Measurements from ENCODE around the gene STX18.
"Not testable (repeated sequence)": the region's sequence is repeated elsewhere in the genome, so short reads cannot be mapped to it uniquely, and the experiment has no call there.

The STX18 gene

DNA sequence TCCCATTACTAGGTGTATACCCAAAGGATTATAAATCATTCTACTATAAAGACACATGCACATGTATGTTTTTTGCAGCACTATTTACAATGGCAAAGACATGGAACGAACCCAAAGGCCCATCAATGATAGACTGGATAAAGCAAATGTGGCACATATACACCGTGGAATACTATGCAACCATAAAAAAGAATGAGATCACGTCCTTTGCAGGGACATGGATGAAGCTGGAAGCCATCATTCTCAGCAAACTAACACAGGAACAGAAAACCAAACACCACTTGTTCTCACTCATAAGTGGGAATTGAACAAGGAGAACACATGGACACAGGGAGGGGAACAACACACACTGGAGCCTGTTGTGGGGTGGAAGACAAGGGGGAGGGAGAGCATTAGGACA is 31.2 kb downstream of the STX18 start:
- DNase-seq (ENCODE audit: low read depth in 2 of 2): not testable (repeated sequence)

DNA sequence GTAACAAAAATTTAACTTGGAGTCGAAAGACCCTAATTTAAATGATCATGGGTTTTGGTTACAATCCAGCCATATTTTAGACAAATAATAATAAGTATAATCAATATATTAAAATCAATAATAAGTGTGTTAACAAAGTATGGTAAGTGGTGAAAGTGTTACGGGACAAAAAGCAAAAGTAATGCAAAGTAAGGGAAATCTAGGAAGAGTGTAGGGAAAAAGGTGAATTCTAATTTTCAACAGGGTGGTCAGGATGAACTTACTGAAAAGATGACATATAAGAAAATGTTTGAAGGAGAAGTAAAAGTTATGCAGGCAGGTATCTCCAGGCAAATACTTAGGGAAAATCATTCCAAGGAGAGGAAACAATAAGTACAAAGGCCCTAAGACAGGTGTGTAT is 32.3 kb downstream of the STX18 start:
- no peak for DNase-seq (ENCODE audit: low read depth in 2 of 2)

DNA sequence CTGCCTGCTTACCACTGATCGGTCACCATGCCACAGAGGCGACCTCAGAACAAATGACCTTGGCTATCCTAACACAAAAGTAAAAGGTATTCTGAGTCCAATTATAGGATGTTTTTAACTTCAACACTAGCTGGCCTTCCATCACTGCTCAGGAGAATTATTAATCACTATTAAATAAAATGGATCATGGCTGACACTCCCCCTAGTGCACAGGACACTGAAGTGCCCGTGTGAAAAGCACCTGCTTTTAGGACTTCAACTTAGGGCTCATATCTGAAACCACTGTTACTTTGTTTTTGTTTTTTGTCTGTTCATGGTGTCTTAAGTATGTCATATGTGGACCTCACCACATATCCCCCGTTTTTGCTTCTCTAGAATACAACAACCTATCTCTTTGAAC is 33.9 kb downstream of the STX18 start:
- no peak for DNase-seq (ENCODE audit: low read depth in 2 of 2)

DNA sequence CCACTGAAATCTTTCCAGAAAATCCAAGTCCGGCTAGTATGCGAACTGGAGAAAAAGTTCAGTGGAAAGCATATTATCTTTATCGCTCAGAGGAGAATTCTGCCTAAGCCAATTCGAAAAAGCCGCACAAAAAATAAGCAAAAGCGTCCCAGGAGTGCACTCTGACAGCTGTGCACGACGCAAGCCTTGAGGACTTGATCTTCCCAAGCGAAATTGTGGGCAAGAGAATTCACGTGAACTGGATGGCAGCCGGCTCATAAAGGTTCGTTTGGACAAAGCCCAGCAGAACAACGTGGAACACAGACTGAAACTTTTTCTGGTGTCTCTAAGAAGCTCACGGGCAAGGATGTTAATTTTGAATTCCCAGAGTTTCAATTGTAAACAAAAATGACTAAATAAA is 34.4 kb downstream of the STX18 start:
- no peak for DNase-seq (ENCODE audit: low read depth in 2 of 2)

DNA sequence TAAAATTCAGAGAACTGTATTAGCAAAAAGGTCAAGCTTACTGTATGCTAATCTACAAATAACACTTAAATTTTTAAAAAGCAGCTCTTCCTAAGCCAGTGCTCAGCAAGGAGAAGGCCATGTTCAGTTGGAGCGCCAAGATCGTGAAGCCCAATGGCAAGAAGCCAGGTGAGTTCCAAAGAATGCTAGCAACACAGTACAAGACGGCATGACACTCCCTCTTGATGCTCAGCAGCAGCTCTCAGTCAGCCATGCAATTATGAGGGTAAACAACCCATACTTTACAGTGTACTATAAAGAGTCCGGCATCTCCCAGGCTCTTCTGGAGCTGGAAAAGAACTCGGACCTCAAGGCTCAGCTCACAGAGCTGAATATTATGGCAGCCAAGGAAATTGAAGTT is 34.9 kb downstream of the STX18 start:
- DNase-seq (ENCODE audit: low read depth in 2 of 2): no peak

DNA sequence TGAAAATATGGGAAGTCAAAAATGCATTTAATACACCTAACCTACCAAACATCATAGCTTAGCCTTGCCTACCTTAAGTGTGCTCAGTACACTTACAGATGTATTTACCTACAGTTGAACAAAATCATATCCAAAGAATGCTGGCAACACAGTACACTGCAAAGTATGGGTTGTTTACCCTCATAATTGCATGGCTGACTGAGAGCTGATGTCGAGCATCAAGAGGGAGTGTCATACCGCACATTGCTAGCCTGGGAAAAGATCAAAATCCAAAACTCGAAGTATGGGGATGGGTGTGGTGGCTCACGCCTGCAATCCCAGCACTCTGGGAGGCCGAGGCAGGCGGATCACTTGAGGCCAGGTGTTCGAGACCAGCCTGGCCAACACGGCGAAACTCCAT is 36.6 kb downstream of the STX18 start:
- DNase-seq (ENCODE audit: low read depth in 2 of 2): not testable (repeated sequence)

DNA sequence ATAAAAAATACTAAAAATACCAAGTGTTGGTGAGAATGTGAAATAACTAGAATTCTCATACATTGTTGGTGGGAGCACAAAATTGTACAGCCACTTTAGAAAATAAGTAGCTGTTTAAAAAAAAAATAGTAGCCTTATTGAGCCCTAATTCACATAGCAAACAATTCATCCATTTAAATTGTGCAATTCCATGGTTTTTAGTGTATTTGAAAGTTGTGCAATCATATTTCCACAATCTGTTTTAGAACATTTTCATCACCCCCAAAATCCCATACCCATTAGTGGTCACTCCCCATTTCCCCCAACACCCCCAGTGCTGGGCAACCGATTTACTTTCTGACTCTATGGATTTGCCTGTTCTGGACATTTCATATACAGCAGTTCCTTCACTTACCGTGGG is 37.1 kb downstream of the STX18 start:
- DNase-seq (ENCODE audit: low read depth in 2 of 2): no peak

DNA sequence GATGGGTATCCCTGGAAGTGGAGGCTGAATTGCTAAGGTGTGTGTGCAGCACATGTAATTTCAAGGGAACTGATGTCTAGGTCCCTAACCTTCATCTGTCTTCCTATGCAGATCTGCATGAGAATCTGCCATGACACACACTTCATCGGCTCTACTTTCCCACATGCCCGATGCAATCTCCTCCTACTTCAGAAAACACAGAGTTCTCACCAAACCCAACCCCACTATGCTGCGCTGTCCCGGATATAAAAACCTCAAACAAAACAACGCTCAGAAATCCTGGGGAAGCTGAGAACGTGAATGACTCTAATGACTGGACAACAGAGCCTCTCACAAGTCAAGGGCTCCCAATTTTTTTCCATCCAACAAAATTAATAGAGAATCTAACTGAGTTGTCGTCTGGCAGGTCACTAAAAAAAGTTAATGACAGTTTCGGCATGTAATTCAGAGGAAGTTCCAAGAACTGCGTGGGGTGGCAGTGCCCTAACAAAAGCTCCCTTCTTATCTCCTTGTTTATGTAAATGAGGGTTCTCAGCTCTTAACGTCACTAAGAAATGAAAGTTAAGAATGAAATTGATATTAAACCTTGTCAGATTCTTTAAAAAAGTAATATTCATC is 39.0 kb downstream of the STX18 start:
- peak in 1 of 2 donors; percentile 14 for DNase-seq (ENCODE audit: low read depth in 2 of 2)

DNA sequence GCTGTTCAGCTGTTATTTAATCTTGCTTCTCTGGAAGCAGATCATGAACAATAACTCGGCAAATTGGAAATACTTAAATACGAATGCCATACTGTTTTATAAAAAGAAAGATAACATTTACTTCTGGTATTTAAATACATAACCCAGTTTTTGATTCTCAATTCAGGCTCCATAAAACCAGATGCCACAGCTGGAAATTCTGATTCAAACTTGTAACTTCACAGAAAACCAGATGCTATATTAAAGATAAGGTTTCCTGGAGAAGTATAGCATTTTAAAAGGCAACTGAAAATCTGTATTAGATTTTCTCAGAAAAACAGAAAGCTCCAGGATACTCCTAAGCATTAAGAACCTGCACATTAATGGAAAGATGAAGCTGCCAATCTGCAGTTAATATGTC is 40.2 kb downstream of the STX18 start:
- no peak for DNase-seq (ENCODE audit: low read depth in 2 of 2)

DNA sequence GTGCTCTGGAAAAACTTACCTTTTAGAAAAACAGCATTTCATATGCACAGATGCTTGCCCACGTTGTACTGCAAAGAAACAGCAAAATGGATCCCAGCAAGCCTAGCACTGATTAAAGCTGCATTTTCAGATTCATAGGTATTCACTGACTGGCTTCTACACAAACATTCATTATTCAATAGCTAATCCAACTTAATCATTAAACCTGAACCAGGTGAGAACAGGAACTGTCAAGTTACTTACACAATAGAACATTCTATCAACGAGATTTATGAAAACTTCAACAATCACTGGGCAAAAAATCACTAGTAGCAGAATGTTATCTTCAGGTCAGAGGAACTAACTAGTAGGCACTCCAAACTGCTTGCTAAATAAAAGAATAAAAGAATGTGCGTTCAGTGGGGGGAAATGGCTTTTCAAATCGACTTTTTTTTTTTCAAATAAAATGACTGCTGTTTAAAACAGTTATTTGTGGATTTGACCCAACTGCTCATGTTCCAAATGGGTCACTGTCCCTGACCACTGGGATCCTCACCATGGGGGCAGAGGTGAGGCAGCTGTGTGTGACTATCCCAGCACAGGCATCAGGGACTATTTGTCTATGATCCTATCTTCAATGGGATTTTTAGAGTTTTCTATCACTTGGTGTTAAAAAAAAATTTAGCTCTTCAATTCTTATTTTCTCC is 42.3 kb downstream of the STX18 start:
- no peak for DNase-seq (ENCODE audit: low read depth in 2 of 2)

DNA sequence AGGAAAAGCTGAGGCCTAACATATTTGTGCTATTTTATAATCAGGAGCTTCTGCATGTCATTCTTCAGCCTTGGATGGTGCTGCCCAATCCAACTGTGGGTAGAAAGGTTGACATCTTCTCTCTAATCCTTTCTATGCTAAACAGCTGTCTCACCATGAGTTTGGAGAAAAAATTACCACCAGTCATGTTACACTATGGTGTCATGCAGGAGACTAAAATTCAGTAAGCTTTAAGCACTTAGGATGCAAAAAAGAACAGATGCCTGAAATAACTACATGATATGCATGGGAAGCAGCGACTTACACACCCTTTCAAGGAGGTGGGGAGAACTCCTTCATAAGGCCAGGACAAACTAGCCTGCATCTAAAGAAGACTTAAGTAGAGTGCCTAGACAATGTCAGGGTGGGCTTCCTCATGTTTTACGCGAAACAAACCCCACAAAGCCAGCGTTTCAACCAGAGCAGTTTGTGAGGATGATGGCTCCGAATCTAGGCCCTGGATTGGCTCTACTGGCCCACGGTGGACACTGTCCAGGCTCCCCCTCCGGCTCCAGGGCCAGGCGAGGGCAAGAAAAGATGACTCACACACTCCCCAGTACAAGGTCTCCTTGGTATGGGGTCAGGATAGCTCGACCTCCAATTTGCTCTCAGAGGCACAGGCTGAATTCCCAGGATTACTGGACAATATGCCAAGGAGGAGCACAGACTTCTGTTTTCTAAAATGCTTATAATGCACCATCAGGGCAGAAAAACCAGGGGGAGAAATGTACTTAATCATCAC is 45.1 kb downstream of the STX18 start:
- no peak for DNase-seq (ENCODE audit: low read depth in 2 of 2)

DNA sequence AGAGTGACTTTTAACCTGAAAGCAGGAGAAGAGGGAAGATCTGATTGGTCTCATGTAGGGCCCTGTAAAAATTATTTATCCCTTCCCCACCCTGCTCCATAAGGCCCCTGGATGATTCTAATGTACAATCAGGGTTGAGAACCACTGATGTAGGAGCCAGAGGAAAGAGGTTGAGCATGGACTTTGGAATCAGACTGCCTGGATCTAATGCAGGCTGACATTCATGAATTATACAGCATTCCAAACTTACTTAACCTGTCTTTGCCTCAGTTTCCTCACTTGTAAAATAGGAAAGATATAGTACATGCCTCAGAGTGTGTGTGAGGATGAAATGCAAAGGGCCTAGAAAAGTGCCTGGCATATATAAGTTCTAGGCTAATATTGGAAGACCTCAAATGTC is 47.0 kb downstream of the STX18 start:
- no peak for DNase-seq (ENCODE audit: low read depth in 2 of 2)

DNA sequence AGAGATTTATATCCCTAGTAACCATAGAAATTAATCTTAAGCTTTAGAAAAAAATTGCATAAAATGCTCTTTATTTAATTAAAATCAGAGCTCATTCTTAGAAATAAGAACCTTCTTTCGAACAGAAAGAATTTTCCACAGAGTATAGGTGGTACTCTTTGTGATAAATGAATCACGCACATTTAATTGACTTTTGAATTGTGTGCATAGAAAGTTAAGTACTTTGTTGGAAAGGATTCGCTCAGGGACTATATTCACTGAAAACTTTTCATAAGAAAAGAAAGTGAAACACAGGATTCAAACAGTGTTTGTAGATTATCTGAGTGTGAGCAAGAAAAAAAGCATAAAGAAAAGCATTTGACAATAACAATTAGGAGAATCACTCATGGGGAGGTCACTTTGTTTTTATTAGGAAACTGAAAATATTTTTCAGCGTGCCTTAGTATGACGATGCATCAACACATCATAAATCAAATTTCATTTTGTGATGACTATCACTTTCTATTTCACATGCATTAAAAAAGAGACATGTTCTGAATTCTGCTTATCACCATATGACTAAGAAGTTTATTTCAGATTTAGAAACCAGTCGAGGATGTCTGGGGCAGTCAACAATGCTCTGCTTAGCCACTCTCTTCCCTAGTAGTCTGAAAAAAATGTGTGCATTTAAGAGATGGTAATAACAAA is 49.5 kb downstream of the STX18 start:
- no peak for DNase-seq (ENCODE audit: low read depth in 2 of 2)

DNA sequence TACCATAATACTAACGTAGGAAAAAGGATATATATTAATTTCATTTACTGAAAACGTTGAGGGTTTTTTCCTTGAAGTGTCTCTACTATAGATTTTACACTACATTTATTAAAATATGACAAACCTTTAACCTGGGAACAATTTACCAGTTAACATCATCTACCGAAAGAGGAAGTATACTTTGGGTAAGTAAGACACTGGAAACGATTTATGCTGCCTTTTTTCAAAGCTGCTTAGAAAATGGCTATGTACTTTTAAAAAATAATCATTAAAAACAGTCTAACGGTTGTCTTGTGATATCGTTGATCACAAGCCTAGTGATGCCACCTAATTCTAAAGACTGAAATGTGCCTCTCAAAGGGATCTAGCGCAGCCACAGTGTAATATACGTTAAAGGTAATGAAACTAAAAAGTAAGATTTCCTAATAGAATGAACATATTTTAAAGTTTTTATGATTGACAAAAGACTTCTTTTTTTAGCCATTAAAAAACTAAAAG is 50.4 kb downstream of the STX18 start:
- no peak for DNase-seq (ENCODE audit: low read depth in 2 of 2)

DNA sequence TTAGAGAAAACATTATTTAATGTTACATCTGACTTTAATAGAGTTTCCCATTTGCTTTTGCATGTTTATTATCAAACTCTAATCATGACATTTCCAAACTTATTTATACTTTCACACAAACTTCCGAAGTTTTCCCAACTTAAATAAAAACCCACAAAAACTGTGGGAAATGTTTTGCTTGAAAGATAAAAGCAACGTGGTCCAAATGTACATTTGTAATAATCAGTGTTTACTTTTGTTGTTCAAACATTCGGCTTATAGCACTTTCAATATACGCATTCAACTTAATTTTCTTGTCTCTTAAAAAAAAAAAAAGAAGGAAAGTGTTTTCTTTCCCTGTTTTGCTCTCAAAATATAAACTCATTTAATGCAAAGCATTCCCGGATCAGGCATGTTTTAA is 51.0 kb downstream of the STX18 start:
- DNase-seq (ENCODE audit: low read depth in 2 of 2): no peak

DNA sequence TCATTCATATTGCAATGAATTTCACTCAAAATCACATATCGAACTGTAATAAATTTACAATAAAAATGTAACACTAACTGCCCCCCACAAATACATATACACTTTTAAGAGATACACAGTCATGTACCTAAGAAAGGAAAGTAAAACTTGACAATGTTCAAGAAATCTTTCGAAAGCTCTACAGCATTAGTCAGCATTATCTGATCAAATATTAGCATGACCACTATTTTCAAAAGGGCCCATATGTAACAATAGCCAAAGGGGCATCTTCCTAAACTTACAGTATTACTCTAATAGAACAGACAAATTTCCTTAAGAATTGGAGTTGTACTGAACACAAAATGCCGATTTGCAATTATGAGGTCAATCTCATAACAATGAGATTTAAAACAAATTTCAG is 51.8 kb downstream of the STX18 start:
- DNase-seq (ENCODE audit: low read depth in 2 of 2): no peak

DNA sequence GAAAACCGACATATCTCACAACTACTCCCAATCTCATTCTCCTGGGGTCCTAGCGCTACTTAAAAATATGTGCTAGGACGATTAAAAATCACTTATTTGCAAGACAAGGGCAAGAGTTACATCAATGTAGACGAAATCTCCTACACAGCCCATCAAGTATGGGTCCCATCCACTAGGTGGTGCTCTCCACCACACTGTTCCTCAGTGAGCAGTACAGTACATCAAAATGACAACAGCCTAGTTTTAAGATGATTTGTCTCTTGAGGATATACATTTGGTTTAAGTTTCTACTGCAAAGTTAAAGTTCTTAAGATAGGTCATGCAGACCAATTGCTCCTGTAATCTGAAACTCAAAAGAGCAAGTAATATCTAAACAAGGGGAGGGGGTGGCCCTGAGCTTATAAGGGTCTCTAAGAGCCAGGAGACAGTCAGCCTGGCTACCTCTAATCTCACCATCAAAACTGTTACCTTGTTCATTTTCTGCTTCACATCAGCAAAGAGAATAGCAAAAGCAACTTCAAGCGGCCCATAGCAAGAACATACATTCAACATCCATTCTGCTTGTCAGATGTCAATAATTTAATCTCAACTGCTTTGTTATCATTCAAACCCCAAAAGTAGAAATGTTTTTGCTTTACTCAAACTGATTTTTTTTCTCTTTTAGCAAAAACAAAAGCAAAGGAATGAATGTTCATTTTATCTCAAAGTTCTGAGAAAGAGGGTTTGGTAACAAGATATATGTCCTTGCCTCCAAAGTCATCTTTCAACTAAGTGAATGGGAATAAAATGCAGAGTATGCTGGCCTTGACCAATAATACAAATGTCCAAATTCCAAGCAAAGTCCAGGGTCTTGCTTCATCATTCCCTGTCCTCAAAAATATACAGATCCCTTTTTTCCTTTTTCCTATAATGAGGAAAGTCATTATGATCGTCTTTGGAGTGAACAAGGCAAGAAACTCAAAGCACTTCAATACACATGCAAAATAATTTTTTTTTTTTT is 53.1 kb downstream of the STX18 start:
- peak; percentile 13 to 36 for DNase-seq (ENCODE audit: low read depth in 2 of 2)

DNA sequence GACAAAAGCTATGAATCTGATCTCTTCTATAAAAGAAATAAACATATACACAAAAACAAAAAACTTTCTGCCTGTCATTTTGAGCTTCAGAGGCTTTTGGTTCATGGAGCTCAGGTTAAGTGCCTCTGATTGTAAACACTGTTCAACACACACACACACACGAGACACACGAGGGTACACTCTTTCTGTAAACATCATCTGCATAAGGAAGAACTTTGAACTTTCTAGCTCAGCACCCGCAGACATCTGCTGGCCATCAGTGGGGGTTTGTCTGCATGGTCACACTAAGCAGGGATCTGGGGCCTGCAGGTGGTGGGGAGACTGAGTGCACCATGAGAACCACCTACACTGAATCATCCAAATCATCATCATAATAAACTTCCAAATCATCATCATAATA is 54.9 kb downstream of the STX18 start:
- DNase-seq (ENCODE audit: low read depth in 2 of 2): no peak

DNA sequence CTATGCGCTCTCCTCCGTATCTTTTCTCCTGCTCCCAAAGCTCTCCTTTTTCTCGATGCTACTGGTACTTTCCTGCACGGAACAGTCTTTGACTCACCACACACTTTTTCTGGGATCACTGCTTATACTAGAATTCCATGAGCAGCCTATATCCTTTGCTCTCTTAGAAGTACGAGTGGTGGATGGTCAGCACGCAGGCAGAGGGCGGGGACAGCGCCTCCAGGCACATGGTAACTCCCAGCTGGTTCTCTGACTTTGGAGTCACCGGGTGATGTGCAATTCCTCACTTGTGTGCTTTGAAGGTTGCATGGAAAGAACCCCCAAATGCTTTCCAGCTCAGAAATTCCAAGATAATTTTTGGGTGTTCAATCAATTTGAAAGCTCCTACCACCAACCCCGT is 56.0 kb downstream of the STX18 start:
- no peak for DNase-seq (ENCODE audit: low read depth in 2 of 2)

DNA sequence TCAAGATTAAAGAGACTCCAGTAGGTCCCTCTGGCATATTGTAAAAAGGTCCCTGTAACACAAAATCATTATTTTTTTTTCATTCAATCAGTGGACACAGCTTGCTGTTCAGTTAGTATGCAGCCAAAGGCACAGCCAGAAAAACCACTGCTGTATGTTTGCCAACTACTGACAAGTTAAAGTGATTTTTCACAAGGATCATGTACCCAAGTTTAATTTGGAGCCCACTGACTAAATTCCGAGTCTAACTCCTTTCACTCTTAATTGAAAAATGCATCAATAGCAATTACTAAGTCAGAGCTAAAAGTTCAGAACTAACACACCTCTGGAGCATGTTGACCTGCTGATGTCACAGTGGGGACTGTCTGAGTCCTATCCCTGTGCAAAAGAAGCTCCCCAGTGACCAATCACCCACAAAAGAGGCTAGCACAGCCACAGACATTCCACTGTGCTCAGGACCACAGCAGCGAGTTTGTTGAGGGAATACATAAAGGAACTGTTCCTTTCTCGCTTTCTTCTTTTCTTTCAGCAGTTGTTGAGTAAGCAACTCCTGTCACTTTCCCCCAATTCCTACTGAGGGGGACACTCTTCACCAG is 60.4 kb downstream of the STX18 start:
- no peak for DNase-seq (ENCODE audit: low read depth in 2 of 2)
